HEK293 (cell line): ENCODE measurements around the gene HMCN1.
"Not testable (repeated sequence)": the region's sequence is repeated elsewhere in the genome, so short reads cannot be mapped to it uniquely, and the experiment has no call there.

Source experiments
- TCF7L2 ChIP-seq: IDR thresholded peaks from 2 replicates; pipeline ENCODE4 v1.6.1; 2011; ENCODE audit warnings: low read depth, mild to moderate bottlenecking, inconsistent platforms, low read length, moderate library complexity, borderline replicate concordance
- ZNF10 ChIP-seq: fragments of 450-650 bp; formaldehyde crosslinking; IDR thresholded peaks from 2 replicates; pipeline ENCODE4 v1.5.1; 2017; ENCODE audit warnings: missing biosample characterization, missing genetic modification characterization
- ZNF394 ChIP-seq: fragments of 450-650 bp; formaldehyde crosslinking; IDR thresholded peaks from 2 replicates; pipeline ENCODE4 v1.5.1; 2016; ENCODE audit warnings: missing biosample characterization, missing genetic modification characterization, mild to moderate bottlenecking, moderate library complexity, borderline replicate concordance
- ZNF658 ChIP-seq: fragments of 450-650 bp; formaldehyde crosslinking; IDR thresholded peaks from 2 replicates; pipeline ENCODE4; 2016; ENCODE audit warnings: missing biosample characterization, missing genetic modification characterization
- ZNF792 ChIP-seq: fragments of 450-650 bp; formaldehyde crosslinking; IDR thresholded peaks from 2 replicates; pipeline ENCODE4 v1.5.1; 2016; ENCODE audit warnings: missing biosample characterization, missing genetic modification characterization
- TF ChIP-seq, protein P1 (sequence below): fragments of 450-650 bp; formaldehyde crosslinking; IDR thresholded peaks from 2 replicates; pipeline ENCODE4 v1.5.1; 2016; ENCODE audit warnings: missing biosample characterization, missing genetic modification characterization, low read depth
- TF ChIP-seq, protein P2 (sequence below): fragments of 450-650 bp; formaldehyde crosslinking; IDR thresholded peaks from 2 replicates; pipeline ENCODE4 v1.5.1; 2016; ENCODE audit warnings: missing biosample characterization, missing genetic modification characterization
- TF ChIP-seq, protein P3 (sequence below): fragments of 450-650 bp; formaldehyde crosslinking; IDR thresholded peaks from 2 replicates; pipeline ENCODE4 v1.5.1; 2016; ENCODE audit warnings: missing biosample characterization, missing genetic modification characterization

DNA sequence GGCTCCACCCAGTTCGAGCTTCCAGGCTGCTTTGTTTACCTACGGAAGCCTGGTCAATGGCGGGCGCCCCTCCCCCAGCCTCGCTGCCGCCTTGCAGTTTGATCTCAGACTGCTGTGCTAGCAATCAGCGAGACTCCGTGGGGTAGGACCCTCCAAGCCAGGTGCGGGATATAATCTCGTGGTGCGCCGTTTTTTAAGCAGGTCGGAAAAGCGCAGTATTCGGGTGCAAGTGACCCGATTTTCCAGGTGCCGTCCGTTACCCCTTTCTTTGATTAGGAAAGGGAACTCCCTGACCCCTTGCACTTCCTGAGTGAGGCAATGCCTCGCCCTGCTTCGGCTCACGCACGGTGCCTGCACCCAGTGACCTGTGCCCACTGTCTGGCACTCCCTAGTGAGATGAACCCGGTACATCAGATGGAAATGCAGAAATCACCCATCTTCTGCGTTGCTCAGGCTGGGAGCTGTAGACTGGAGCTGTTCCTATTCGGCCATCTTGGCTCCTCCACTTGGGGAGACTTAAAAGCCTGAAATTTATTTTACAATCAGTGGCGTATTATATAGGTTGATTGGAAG, 158.7 kb downstream of the HMCN1 start:
- not testable (repeated sequence) for TF ChIP-seq TCF7L2; ZNF792 (tag by site-specific recombination); ZNF394 (tag by site-specific recombination); ZNF658 (tag by site-specific recombination); ZNF10 (tag by site-specific recombination)
- TF ChIP-seq, protein P1, sequence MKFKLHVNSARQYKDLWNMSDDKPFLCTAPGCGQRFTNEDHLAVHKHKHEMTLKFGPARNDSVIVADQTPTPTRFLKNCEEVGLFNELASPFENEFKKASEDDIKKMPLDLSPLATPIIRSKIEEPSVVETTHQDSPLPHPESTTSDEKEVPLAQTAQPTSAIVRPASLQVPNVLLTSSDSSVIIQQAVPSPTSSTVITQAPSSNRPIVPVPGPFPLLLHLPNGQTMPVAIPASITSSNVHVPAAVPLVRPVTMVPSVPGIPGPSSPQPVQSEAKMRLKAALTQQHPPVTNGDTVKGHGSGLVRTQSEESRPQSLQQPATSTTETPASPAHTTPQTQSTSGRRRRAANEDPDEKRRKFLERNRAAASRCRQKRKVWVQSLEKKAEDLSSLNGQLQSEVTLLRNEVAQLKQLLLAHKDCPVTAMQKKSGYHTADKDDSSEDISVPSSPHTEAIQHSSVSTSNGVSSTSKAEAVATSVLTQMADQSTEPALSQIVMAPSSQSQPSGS (tag by site-specific recombination), result not testable (repeated sequence)
- TF ChIP-seq, protein P2, sequence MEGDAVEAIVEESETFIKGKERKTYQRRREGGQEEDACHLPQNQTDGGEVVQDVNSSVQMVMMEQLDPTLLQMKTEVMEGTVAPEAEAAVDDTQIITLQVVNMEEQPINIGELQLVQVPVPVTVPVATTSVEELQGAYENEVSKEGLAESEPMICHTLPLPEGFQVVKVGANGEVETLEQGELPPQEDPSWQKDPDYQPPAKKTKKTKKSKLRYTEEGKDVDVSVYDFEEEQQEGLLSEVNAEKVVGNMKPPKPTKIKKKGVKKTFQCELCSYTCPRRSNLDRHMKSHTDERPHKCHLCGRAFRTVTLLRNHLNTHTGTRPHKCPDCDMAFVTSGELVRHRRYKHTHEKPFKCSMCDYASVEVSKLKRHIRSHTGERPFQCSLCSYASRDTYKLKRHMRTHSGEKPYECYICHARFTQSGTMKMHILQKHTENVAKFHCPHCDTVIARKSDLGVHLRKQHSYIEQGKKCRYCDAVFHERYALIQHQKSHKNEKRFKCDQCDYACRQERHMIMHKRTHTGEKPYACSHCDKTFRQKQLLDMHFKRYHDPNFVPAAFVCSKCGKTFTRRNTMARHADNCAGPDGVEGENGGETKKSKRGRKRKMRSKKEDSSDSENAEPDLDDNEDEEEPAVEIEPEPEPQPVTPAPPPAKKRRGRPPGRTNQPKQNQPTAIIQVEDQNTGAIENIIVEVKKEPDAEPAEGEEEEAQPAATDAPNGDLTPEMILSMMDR, result not testable (repeated sequence)
- TF ChIP-seq, protein P3, sequence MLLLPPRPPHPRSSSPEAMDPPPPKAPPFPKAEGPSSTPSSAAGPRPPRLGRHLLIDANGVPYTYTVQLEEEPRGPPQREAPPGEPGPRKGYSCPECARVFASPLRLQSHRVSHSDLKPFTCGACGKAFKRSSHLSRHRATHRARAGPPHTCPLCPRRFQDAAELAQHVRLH (tag by site-specific recombination), result not testable (repeated sequence)
